COLO829 (cell line): Measurements from ENCODE around the gene VAV3.
A peak's percentile ranks its signal among the peaks of the same experiment; 100 is the strongest.
"Not testable (repeated sequence)": the region's sequence is repeated elsewhere in the genome, so short reads cannot be mapped to it uniquely, and the experiment has no call there.

Experiments
- DNase-seq: peaks from one replicate; pipeline ENCODE4 v3.0.0; 2012; ENCODE audit warnings: low spot score

Gene VAV3, protein sequence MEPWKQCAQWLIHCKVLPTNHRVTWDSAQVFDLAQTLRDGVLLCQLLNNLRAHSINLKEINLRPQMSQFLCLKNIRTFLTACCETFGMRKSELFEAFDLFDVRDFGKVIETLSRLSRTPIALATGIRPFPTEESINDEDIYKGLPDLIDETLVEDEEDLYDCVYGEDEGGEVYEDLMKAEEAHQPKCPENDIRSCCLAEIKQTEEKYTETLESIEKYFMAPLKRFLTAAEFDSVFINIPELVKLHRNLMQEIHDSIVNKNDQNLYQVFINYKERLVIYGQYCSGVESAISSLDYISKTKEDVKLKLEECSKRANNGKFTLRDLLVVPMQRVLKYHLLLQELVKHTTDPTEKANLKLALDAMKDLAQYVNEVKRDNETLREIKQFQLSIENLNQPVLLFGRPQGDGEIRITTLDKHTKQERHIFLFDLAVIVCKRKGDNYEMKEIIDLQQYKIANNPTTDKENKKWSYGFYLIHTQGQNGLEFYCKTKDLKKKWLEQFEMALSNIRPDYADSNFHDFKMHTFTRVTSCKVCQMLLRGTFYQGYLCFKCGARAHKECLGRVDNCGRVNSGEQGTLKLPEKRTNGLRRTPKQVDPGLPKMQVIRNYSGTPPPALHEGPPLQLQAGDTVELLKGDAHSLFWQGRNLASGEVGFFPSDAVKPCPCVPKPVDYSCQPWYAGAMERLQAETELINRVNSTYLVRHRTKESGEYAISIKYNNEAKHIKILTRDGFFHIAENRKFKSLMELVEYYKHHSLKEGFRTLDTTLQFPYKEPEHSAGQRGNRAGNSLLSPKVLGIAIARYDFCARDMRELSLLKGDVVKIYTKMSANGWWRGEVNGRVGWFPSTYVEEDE

DNA sequence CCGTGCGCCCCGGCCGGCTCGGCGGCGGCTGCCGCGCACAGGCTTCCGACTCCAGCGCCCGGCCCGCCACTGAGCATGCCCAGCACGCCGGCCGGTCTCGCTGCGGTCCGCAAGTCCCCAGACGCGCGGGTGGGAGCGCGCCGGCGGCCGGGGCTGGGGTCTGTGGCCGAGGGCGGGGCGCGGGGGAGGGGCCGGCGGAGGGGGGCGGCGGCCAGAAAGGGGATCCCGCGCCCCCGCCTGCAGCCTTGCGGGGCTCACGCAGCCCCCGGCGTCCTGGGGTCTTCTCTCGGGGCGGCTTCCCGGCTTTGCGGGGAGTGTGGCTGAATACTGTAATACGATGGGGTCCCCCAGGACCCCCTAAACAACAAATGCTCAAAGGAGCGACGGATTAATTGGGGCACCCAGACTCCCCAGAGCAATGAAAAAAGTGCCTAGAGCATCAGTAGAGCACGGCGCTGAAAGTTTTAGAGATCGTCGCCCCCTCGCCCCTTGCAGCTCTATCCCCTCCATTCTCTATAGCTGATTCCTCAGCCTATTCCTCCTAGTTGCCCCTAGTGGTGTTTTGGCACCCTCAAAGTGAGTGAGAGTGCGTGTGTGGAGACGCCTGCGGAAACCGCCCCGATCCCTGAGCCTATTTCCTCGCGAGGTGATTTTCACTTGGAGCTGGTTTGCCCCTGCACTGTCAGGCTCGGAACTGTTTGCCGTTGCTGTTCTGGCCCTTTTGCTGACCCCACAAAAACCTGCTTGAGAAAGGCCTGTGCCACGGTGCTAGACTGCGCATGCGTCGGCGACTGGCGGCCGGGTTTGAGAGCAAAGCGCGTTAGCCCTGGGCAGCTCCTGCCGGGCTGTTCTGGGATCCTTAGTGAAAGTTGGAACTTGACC, at the start of gene VAV3:
TSS of gene VAV3 (minus strand) at position 71 of the 882 bp plus-strand sequence. CDS start 311 bp downstream, outside the sequence.
- DNase-seq: peak; percentile 53

DNA sequence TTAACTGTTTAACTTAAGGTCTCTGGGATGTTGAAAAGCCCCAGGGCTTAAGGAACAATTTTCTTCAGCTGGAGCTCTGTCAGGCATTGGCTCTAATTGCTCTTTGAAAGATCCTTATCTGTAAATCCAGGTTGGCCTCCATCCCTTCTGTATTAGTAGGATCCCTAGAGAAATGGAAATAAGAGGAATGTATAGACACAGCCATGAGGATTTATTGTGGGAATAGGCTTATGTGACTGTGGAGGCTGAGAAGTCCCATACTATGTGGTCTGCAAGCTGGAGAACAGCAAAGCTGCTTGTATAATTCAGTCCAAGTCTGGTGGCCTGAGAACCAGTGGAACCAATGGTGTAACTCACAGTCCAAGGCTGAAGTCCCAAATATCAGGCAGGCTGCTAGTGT, 47.6 kb upstream of the VAV3 start:
- DNase-seq: no peak

DNA sequence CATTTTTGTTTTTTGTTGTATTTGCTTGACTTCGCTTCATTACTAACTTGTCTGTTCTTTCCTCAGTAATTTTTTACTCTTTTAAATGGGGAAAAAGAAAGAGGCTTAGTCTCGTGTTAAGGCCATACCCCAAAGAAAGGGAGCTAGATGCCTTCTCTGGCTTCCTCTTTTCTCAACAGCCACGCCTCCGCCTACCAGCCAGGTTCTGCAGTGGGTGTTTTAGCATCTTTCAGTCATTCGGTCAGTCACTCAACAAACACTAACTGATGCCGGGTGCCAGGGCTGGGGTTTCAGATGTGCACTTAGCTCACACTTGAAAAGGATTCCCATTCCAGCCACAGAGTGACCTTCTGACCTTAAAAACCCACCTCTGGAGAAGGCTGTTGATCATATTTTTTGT, 46.3 kb upstream of the VAV3 start:
- DNase-seq: no peak

DNA sequence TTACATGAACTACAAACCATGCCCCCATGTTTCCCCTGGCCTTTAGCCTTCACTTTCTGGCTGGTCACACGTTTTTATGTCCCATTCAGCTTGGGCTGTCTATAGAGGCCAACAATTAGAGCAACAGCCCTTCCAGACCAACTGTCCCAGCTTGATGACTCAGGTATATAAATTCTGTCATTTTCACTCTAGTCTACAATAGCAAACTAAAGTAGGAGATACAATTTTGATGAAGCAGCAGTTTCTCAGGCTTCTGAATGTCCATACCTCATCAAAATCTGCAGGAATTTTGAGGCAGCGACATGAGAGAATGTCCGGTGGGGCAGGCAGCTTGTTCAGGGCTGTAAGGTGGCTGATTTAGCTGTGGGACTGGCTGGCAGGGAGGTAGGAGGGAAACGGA, 45.6 kb upstream of the VAV3 start:
- no peak for DNase-seq

DNA sequence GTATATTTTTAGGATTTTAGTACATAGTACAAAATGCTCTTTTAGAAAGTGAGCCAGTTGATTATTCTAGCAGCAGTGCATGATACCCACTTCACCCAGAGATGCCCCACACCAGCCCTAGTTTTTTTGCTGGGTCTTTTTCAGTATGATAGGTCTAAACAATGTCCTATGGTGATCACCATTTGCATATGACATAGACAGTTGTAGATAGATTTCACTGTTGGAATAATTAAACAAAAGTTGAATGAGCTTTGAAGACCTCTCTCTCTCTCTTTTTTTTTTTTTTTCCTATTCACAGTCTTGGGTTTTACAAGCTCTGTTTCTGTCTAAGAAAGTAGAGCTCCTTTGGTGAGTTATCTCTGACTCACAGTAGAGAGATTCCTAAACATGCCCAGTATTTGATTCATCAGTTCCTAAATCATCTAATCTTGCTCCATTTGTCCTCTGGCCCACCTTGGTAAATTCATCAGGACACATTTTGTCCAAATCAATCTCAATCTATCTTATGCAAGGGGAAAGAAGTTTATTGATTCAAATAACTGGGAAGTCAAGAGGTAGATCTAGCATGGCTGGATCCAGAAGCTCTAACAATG, 44.7 kb upstream of the VAV3 start:
- peak; percentile 26 for DNase-seq

DNA sequence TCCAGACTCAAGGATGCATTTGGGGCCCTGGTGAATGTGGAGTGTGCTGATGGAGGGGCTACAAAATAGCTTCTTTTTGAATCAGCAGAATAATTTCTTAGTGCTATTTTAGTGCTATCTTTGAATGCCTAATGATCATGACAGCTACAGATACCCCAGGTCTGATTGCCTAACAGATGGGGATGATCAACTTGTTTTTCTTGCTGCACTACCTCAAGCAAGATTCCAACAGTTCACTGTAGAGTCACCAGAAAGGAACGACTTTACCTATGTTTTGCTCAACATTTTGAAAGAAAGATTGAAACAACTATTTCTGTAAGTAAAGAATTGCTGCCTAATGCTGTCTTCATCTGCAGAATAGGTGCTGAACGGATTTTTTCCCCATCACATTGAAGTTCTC, 42.6 kb upstream of the VAV3 start:
- DNase-seq: no peak

- no peak for DNase-seq
Measured at GRCh38 chr1:108007070-108007469, 42.1 kb upstream of the VAV3 start.

DNA sequence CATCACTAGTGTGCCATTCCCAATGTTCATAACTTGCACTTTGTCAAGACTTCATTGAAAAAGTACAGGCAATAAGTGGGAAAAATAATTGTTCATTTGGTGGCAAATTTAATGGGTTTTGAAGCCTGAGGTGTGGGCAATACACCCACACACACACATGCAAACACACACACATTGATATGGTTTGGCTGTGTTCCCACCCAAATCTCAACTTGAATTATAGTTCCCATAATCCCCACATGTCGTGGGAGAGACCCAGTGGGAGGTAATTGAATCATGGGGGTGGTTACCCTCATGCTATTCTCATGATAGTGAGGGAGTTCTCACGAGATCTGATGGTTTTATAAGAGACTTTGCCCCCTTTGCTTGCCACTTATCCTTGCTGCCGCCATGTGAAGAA, 39.9 kb upstream of the VAV3 start:
- DNase-seq: not testable (repeated sequence)

GRCh38 chr1:108000620-108001111, 35.7 kb upstream of the VAV3 start:
- DNase-seq: peak; percentile 5

- no peak for DNase-seq
Measured at GRCh38 chr1:108000184-108000583, 35.2 kb upstream of the VAV3 start.

- DNase-seq: no peak
Measured at GRCh38 chr1:107997866-107998265, 32.9 kb upstream of the VAV3 start.

DNA sequence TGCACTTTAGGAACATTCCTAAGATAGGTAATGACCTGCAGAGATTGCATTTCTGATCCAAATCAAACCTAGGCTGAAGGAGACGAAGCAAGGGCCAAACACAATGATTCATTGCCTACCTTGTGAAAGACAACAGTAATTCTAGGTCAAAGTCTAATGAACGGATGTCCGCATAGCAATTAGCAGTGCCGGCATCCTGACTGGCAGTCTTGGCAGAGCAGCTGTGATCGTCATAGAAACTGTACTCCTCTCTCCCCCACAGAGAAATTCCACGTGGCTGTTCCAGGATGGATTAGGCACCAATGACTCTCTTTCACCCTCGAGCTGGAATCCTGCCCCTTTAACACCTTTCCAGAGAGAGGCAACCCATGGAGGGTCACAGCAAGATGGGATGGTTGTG, 28.9 kb upstream of the VAV3 start:
- DNase-seq: no peak

DNA sequence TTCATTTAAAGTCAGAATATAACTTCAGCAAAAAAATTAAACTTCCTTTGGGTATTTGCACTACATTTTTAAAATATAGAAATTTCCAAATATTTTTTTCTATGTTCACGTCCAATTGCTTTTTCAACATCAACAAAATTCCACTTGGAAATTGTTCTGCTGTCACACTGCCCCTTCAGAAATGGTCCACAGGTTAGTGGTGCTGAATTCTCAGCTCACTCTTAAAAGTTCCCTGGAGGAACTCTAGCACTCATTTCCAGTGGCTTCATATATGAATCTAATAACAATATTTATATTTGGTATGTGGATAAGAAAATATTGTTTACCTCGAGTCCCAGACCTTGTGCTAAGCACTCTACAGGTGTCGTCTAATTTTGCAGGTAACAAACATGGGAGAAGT, 27.4 kb upstream of the VAV3 start:
- no peak for DNase-seq

DNA sequence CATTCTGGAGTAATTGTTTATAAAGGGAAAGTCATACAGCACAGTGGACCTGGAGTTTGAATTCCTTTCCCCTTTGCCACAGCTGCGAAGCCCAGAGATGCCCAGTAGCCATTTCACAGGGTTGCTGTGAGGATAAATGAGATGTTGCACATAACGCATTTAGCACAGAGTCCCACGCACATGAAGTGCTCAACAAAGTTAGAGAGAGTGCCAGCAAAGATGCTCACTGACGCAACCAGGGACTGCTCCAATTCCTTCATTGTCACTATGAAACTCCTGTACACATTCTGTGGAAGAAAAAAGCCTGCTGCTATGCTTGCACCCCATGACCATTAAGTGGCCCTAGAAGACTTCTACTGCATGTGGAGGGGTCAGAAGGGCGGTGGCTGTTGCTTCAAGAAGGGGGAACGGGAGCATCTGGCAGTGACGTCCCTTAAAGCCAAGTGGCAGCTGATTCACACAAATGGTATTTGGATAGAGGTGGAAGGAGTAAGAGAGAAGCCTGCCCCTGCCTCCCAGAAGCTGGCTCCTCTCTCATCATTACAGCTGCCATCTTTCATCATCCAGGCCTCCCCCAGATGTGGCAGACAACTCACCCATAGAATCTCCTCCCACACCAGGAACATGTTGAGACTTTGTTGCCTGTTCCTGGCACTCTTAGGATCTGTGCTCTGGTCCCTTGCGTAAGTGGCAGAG, 26.5 kb upstream of the VAV3 start:
- DNase-seq: no peak

GRCh38 chr1:107990606-107991005, 25.6 kb upstream of the VAV3 start:
- DNase-seq: no peak

DNA sequence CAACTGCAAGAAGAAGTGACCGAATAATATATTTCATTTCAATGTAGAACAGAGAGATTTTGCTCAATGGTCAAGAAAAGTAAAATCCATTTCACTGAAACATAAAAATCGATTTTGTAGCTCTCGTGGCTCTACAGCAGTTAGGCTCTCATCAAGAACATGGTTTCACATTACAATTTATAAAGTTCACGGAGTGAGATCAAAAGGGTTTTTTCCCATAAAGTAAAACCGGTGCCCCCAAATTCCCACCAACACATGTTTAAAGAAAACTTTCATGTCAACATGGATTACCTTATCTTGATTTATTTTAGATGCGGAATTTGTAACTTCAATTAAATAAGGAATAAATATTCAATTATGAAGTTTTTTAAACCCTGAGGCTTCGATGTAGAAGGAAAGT, 16.3 kb upstream of the VAV3 start:
- no peak for DNase-seq

DNA sequence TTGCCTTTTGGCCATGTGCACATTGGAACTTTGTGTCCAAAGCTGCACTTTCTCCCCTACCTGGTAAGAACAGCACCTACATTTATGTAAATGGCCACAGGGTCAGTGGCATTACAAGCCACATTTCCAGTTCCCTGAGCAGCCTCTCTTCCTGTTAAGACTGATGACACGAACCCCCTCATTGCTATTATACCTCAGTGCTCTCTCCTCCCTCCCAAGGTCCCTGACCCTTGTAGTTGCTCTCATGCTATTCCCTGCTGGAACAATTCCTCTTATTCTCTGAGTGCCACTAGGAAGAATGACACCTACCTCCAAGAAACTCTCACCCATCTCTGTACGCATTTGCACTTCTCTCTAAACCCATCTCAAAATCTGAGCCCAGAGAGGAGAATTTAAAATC, 14.9 kb upstream of the VAV3 start:
- DNase-seq: no peak

DNA sequence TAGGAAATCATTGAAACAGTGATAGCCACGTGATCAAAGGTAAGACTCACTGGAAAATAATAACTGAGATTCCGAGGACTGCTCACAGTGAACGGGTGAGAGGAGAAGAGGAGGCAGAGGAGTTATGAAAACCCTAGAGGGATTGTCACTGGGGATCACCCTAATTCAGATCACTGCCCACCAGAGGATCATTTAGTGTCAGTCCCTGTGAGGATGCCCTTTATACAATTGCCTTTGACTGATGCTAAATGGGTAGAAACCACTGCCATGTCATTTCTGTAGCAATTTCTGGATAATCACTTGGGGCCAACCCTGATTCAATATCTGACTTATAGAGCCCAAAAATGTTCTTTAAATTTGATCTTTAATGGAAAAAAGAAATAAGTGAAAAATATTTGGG, 14.1 kb upstream of the VAV3 start:
- no peak for DNase-seq

DNA sequence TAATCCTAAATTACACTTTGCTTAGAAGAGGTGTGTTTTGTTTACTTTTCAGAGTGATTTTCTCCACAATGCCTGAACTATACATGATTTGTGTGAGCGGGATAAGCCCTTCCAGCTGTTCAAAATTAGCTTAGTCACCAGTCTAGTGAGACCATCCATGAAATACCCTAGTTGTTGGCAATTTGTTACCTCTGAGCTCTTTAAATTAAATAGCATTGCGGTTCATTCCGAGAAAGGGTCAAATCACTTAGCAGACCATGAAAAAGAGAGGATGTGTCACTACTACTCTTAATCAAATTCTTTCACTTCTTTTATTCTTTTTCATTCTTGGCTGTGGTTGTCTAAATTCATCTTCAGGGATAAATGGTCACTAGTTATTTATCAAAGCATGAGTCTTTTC, 11.9 kb upstream of the VAV3 start:
- no peak for DNase-seq

GRCh38 chr1:107976431-107976830, 11.5 kb upstream of the VAV3 start:
- no peak for DNase-seq

GRCh38 chr1:107975851-107976250, 10.9 kb upstream of the VAV3 start:
- DNase-seq: no peak
